ENCODE measurements around the gene ASB6. TPM values are rescaled to one million over a fixed set of nuclear protein-coding genes. Genes with fewer than 3 reads are reported as not detected.

ASB6 gene
- total and polyA plus RNA-seq, 2 experiments from 2014 or later, result 8.8 to 19.8 TPM

DNA sequence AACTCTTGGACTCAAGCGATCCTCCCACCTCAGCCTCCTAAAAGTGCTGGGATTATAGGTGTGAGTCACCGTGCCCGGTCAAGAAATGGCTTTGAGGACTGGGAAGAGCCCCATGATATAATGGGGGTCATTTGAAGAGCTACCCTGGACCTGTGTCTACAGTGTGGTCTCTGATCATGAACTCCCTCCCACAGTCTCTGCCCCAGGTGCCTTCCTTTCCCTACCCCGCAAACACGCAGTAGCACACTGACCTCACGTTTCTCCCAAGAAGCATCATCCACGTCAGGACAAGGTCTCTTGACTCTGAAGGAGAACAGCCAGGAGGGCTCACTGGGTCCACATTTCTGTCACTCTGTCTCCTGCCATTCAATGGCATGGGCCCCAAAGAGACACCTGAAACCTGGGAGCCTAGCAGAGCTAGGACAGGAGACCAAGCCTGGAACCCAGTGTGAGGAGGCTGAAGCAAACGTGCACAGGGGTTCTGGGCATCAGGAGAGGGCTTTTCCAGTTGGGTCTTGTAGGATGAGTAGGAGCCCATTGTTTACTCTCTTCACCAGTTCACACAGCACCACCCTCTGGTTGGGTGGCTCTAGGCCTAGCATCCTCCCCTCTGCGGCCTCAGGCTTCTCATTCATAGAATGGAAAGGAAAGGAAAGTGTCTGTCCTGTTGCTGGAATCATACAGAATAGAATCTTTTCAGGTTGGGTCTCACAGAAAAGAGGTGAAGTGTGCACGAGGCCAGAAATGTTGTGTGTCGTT lies 46.5 kb upstream of the ASB6 start:
- no peak for DNase-seq (ENCODE audit: low spot score)
- H3K36me3 ChIP-seq (ENCODE audit: insufficient read depth), result no peaks in the 10 kb centered on the region
- H4K20me1 ChIP-seq (replicated peaks; ENCODE audit: insufficient read depth), result no peaks in the 10 kb centered on the region
- H2AFZ ChIP-seq, result no peak overlapping the region
- Mint-ChIP-seq H3K27ac (no peak overlapping the region), H3K27me3 (ENCODE audit: insufficient read depth, low read depth, poor library complexity) (peaks cover 7% of the 10 kb centered on the region), H3K9me3 (no peaks in the 10 kb centered on the region; the same call in 2 of the 3 replicates), H3K36me3 (ENCODE audit: low read depth) (no peaks in the 10 kb centered on the region), H3K4me3 (no peak overlapping the region), H3K4me1 (peaks cover 7% of the 10 kb centered on the region)
- H3K4me2 ChIP-seq, result no peak overlapping the region
- no peaks in the 10 kb centered on the region for H3K27me3 ChIP-seq (ENCODE audit: insufficient read depth)
- no peaks in the 10 kb centered on the region for H3F3A ChIP-seq (replicated peaks; ENCODE audit: low read depth)
- H3K79me2 ChIP-seq (replicated peaks; ENCODE audit: insufficient read depth), result no peaks in the 10 kb centered on the region
- TF ChIP-seq, protein P1, sequence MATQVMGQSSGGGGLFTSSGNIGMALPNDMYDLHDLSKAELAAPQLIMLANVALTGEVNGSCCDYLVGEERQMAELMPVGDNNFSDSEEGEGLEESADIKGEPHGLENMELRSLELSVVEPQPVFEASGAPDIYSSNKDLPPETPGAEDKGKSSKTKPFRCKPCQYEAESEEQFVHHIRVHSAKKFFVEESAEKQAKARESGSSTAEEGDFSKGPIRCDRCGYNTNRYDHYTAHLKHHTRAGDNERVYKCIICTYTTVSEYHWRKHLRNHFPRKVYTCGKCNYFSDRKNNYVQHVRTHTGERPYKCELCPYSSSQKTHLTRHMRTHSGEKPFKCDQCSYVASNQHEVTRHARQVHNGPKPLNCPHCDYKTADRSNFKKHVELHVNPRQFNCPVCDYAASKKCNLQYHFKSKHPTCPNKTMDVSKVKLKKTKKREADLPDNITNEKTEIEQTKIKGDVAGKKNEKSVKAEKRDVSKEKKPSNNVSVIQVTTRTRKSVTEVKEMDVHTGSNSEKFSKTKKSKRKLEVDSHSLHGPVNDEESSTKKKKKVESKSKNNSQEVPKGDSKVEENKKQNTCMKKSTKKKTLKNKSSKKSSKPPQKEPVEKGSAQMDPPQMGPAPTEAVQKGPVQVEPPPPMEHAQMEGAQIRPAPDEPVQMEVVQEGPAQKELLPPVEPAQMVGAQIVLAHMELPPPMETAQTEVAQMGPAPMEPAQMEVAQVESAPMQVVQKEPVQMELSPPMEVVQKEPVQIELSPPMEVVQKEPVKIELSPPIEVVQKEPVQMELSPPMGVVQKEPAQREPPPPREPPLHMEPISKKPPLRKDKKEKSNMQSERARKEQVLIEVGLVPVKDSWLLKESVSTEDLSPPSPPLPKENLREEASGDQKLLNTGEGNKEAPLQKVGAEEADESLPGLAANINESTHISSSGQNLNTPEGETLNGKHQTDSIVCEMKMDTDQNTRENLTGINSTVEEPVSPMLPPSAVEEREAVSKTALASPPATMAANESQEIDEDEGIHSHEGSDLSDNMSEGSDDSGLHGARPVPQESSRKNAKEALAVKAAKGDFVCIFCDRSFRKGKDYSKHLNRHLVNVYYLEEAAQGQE (IDR thresholded peaks at IDR 0.05; ENCODE audit: unreplicated experiment), result no peak
- peak in 1 of 2 experiments; percentile 15; a peak in 2 of 4 replicates for TF ChIP-seq CTCF (conservative IDR thresholded peaks at IDR 0.05; ENCODE audit: low read depth in 2 of 2)
- no peak overlapping the region for H3K4me3 ChIP-seq
- H3K9me2 ChIP-seq (ENCODE audit: insufficient read depth), result no peaks in the 10 kb centered on the region
- ATAC-seq, result peak; percentile 17; the same call in 2 of the 3 replicates
- H3K27ac ChIP-seq (ENCODE audit: low read depth), result no peak overlapping the region
- H3K4me1 ChIP-seq (ENCODE audit: insufficient read depth), result no peaks in the 10 kb centered on the region

GRCh38 chr9:129687391-129687790 lies 45.4 kb upstream of the ASB6 start:
- Mint-ChIP-seq H3K27ac (no peak overlapping the region), H3K9me3 (no peaks in the 10 kb centered on the region; the same call in 2 of the 3 replicates), H3K27me3 (ENCODE audit: insufficient read depth, low read depth, poor library complexity) (peaks cover 7% of the 10 kb centered on the region), H3K4me1 (peaks cover 7% of the 10 kb centered on the region), H3K36me3 (ENCODE audit: low read depth) (no peaks in the 10 kb centered on the region), H3K4me3 (no peak overlapping the region)
- DNase-seq (ENCODE audit: low spot score), result no peak
- Histone ChIP-seq H3K27me3 (ENCODE audit: insufficient read depth) (no peaks in the 10 kb centered on the region), H3K4me1 (ENCODE audit: insufficient read depth) (no peaks in the 10 kb centered on the region), H3F3A (replicated peaks; ENCODE audit: low read depth) (no peaks in the 10 kb centered on the region), H3K9me2 (ENCODE audit: insufficient read depth) (no peaks in the 10 kb centered on the region), H3K4me3 (no peak overlapping the region), H3K4me2 (no peak overlapping the region), H4K20me1 (replicated peaks; ENCODE audit: insufficient read depth) (no peaks in the 10 kb centered on the region), H3K79me2 (replicated peaks; ENCODE audit: insufficient read depth) (no peaks in the 10 kb centered on the region), H2AFZ (no peak overlapping the region), H3K36me3 (ENCODE audit: insufficient read depth) (no peaks in the 10 kb centered on the region), H3K27ac (ENCODE audit: low read depth) (no peak overlapping the region)
- ATAC-seq, result no peak
- TF ChIP-seq, protein P1 (IDR thresholded peaks at IDR 0.05; ENCODE audit: unreplicated experiment), result no peak
- TF ChIP-seq NANOG (IDR thresholded peaks at IDR 0.05; ENCODE audit: borderline replicate concordance) (no peak), STAT1 (IDR thresholded peaks at IDR 0.05; ENCODE audit: unreplicated experiment) (no peak), ZNF114 (CRISPR knock-in tag; IDR thresholded peaks at IDR 0.05) (no peak), EZH2 (IDR thresholded peaks at IDR 0.05; ENCODE audit: low read depth, unreplicated experiment) (no peak), ZNF331 (CRISPR knock-in tag; IDR thresholded peaks at IDR 0.05; ENCODE audit: low read depth) (no peak), CREB1 (CRISPR knock-in tag; IDR thresholded peaks at IDR 0.05; ENCODE audit: low read depth) (no peak), CTCF (conservative IDR thresholded peaks at IDR 0.05; ENCODE audit: low read depth in 2 of 2) (no peak), EZH2phosphoT487 (IDR thresholded peaks at IDR 0.05; ENCODE audit: unreplicated experiment) (no peak)
